ENCODE measurements around the gene RAB11FIP4.

DNA sequence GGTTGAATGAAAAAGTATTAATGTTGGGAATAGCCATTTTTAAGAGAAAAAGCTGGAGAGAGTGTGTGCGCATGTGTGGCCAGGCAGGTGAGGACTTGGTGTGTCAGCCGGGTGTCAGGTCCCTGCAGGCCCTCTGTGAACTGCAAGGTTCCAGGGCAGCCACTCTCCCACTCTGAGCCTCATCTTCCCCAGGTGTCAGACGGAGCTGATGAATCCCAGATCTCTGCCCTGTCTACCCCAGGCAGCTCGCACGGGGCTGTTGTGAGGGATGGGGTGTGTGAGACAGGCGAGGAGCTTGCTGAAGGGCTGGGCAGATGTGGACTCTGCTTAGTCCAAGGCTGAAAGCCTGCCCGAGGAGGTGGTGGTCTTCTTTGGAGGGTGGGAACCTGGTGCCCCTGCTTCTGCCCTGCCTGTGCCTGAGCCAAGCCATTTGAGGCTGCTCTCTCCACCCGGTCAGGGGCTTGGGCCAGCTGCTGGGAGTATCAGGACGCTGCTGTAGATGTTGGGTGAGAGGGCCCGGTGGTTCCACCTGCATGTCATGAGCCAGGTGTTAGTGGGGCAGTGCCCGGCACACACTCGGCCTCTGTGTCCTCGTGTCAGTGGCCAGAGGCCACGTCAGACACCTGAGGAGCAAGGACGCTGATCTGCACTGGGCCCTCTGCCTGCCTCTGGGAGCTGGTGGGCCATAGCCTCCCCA is 122.4 kb downstream of the RAB11FIP4 start:
- TF ChIP-seq CTCF (IDR thresholded peaks at IDR 0.05; ENCODE audit: insufficient read depth, low read length, poor library complexity, severe bottlenecking), result no peak
- TF ChIP-seq EZH2phosphoT487 (conservative IDR thresholded peaks at IDR 0.05; ENCODE audit: low read length), result no peak
